K562 (cell line): ENCODE data around the gene P2RY8. TPM values are rescaled to one million over a fixed set of nuclear protein-coding genes. Genes with fewer than 3 reads are reported as not detected.

ENCODE experiments used
- ATAC-seq: fragments of 200-7000 bp; cut with Tn5 transposase; 3 replicates; pipeline ENCODE4 v1.9.1; 2020; ENCODE audit warnings: moderate library complexity
- BruUV-seq: library from RNA; stranded (reverse); fragments of 400-500 nt; replicated peaks from 2 replicates; lab custom pipeline; 2021; lab: Mats Ljungman, UMichigan
- CTCF ChIA-PET: fragments of 300-600 bp; formaldehyde crosslinking; extraction: SDS; loops from one replicate; lab custom pipeline; 2021; ENCODE audit warnings: low intra/inter-chr PET ratio; lab: Yijun Ruan, JAX
- POLR2A ChIA-PET: fragments of 300-600, 350-650 bp; sonication (Branson Sonifier 250); formaldehyde crosslinking; extraction: SDS; loops from one replicate; lab custom pipeline; 2021; ENCODE audit warnings: antibody characterized with exemption, inconsistent platforms; lab: Yijun Ruan, JAX
- DNase-seq, 4 experiments: peaks; one replicate each; pipeline versions ENCODE4 v3.0.0 to v3.0.0-alpha.2; 2011 to 2018; ENCODE audit warnings: low spot score in 3 of 4, mixed read lengths in 3 of 4; ENCODE audit errors: extremely low read depth in 1 of 4
- FAIRE-seq: peaks from 2 replicates; lab custom pipeline; 2011; peaks lifted over from hg19 to GRCh38; lab: Jason Lieb, UNC
- H2AFZ ChIP-seq: 2 replicates; pipeline ENCODE4 v1.6.0; 2011; ENCODE audit warnings: low read depth, low read length, control low read depth, inconsistent platforms
- H3K27ac ChIP-seq: fragments of 200-600 bp; 3 replicates; pipeline ENCODE4 v1.8.0; 2011; ENCODE audit warnings: low read depth, mild to moderate bottlenecking, control low read depth, inconsistent platforms, low read length, moderate library complexity, mixed read lengths; ENCODE audit errors: extremely low read depth
- H3K27me3 ChIP-seq, 2 experiments: fragments of 300-600 bp in 1 of 2; 2 replicates in 1 of 2; 3 replicates in 1 of 2; pipeline versions ENCODE4 v1.6.0 to v1.8.0; 2011; ENCODE audit warnings: inconsistent platforms in 2 of 2, low read length in 2 of 2, mild to moderate bottlenecking in 1 of 2, mixed read lengths in 1 of 2, moderate library complexity in 1 of 2; ENCODE audit not compliant: control insufficient read depth in 2 of 2, insufficient read depth in 2 of 2
- H3K36me3 ChIP-seq: fragments of 300-600 bp; 3 replicates; pipeline ENCODE4 v1.8.0; 2011; ENCODE audit warnings: mild to moderate bottlenecking, low read length, inconsistent platforms; ENCODE audit not compliant: control insufficient read depth, insufficient read depth
- H3K4me1 ChIP-seq, 2 experiments: fragments of 200-600 bp in 1 of 2; replicated peaks in 1 of 2; 2 replicates in 1 of 2; 3 replicates in 1 of 2; pipeline versions ENCODE4 v1.5.1 to v1.8.0; 2011; ENCODE audit warnings: inconsistent platforms in 2 of 2, low read length in 2 of 2, mild to moderate bottlenecking in 1 of 2, mixed read lengths in 1 of 2, moderate library complexity in 1 of 2; ENCODE audit not compliant: control insufficient read depth in 2 of 2, insufficient read depth in 2 of 2
- H3K4me2 ChIP-seq: 2 replicates; pipeline ENCODE4 v1.6.1; 2011; ENCODE audit warnings: low read length, control low read depth, inconsistent platforms, mixed read lengths; ENCODE audit not compliant: insufficient read depth
- H3K4me3 ChIP-seq: fragments of 200-600 bp; sonication (generic), shearing (Covaris generic); 2 replicates; pipeline ENCODE4 v1.5.1; 2016; ENCODE audit warnings: control low read depth, inconsistent platforms
- H3K79me2 ChIP-seq: fragments of 200-600 bp; 3 replicates; pipeline ENCODE4 v1.8.0; 2011; ENCODE audit warnings: low read length, inconsistent platforms; ENCODE audit not compliant: control insufficient read depth, insufficient read depth
- H3K9ac ChIP-seq, 2 experiments: 2 replicates each; pipeline versions ENCODE4 v1.6.0 to v1.6.1; 2011; ENCODE audit warnings: low read depth in 2 of 2, low read length in 2 of 2, control low read depth in 1 of 2, inconsistent platforms in 1 of 2, mild to moderate bottlenecking in 1 of 2, mixed read lengths in 1 of 2; ENCODE audit not compliant: insufficient read depth in 1 of 2
- H3K9me1 ChIP-seq: one replicate; pipeline ENCODE4 v1.6.0; 2011; ENCODE audit warnings: inconsistent platforms, mild to moderate bottlenecking, low read length, moderate library complexity; ENCODE audit not compliant: control insufficient read depth, insufficient read depth
- H3K9me3 ChIP-seq: replicated peaks from 2 replicates; pipeline ENCODE4 v1.5.1; 2011; ENCODE audit warnings: low read depth, low read length, inconsistent platforms; ENCODE audit not compliant: control insufficient read depth, insufficient read depth
- H4K20me1 ChIP-seq: replicated peaks from 2 replicates; pipeline ENCODE4 v1.6.1; 2011; ENCODE audit warnings: low read length, inconsistent platforms, mixed read lengths; ENCODE audit not compliant: control insufficient read depth, insufficient read depth
- CBFA2T2 ChIP-seq: fragments of 450-650 bp; conservative IDR thresholded peaks from 2 replicates; pipeline ENCODE4 v1.6.1; 2017; ENCODE audit warnings: mild to moderate bottlenecking
- CREBBP ChIP-seq: IDR thresholded peaks from one replicate; pipeline ENCODE4 v1.6.1; 2012; ENCODE audit warnings: low read depth, mild to moderate bottlenecking, control low read depth, inconsistent platforms, low read length
- ESRRA ChIP-seq: fragments of 450-650 bp; IDR thresholded peaks from 2 replicates; pipeline ENCODE4 v1.6.1; 2014; ENCODE audit warnings: low read depth, mild to moderate bottlenecking, moderate library complexity, borderline replicate concordance
- GTF2A2 ChIP-seq: IDR thresholded peaks from 2 replicates; pipeline ENCODE4 v1.6.1; 2016; ENCODE audit warnings: mild to moderate bottlenecking, missing genetic modification characterization, missing compliant biosample characterization
- GTF2F1 ChIP-seq: IDR thresholded peaks from 2 replicates; pipeline ENCODE4 v1.6.1; 2011; ENCODE audit warnings: low read depth, low read length, improper control_type of control experiment
- HDGF ChIP-seq: fragments of 450-650 bp; IDR thresholded peaks from 2 replicates; pipeline ENCODE4 v1.6.1; 2016
- PHB ChIP-seq: fragments of 250-450 bp; sonication (Bioruptor Pico); IDR thresholded peaks from 2 replicates; pipeline ENCODE4 v1.5.0; 2021
- PHF8 ChIP-seq: fragments of 200-600 bp; sonication (generic); IDR thresholded peaks from 2 replicates; pipeline ENCODE4 v1.6.1; 2012; ENCODE audit warnings: mixed run types, mild to moderate bottlenecking, inconsistent platforms, low read length, moderate library complexity, borderline replicate concordance
- SIX5 ChIP-seq, 2 experiments: IDR thresholded peaks; 2 replicates each; pipeline ENCODE4 v1.6.1; 2011; ENCODE audit warnings: low read length in 2 of 2, borderline replicate concordance in 1 of 2, low read depth in 1 of 2, mild to moderate bottlenecking in 1 of 2, moderate library complexity in 1 of 2; ENCODE audit not compliant: insufficient read depth in 1 of 2
- TAF7 ChIP-seq: fragments of 450-650 bp; IDR thresholded peaks from 2 replicates; pipeline ENCODE4 v1.6.1; 2016; ENCODE audit warnings: missing genetic modification characterization, missing compliant biosample characterization
- XRCC4 ChIP-seq: IDR thresholded peaks from one replicate; pipeline ENCODE4 v1.6.1; 2011; ENCODE audit not compliant: insufficient read depth, insufficient read length; ENCODE audit errors: extremely low read depth
- ZFX ChIP-seq: sonication (generic); formaldehyde crosslinking; IDR thresholded peaks from 2 replicates; pipeline ENCODE4 v1.8.0; 2022; ENCODE audit warnings: mild to moderate bottlenecking, missing genetic modification reagents, moderate library complexity
- WGBS: fragments of 100-300 bp; shearing (Covaris generic); methylation state at CpG from one replicate; pipeline ENCODE4 v1.1.6; 2016; ENCODE audit warnings: low coverage, mixed read lengths; ENCODE audit not compliant: insufficient coverage; ENCODE audit errors: missing lambda C conversion rate; 5-methylcytosine and 5-hydroxymethylcytosine counted together
- in situ Hi-C: fragments of 300-500 bp; cut with MboI; formaldehyde crosslinking; loops from 4 replicates; pipeline ENCODE4 v1.15.0; 2018; ENCODE audit warnings: inconsistent platforms, mixed read lengths
- intact Hi-C: fragments of 100-400 bp; cut with micrococcal nuclease; formaldehyde crosslinking; loops from 2 replicates; pipeline ENCODE4 v1.14.2; 2022
- polyA plus RNA-seq, 8 experiments: library from polyadenylated mRNA; depleted of rRNA in 4 of 8; stranded (reverse) in 5 of 8; unstranded in 3 of 8; fragments of >200 nt; fragmentation: Nextera tagmentation in 2 of 8; fragmentation: Illumina TruSeq in 1 of 8; extraction: Ambion mirVana in 2 of 8; extraction: Trizol in 1 of 8; gene quantifications; 2 replicates each; pipeline versions ENCODE4 v1.2.1 to v1.2.3, GENCODE V29; 2011 to 2014; ENCODE audit warnings: inconsistent platforms in 1 of 8, missing spikeins in 1 of 8
- total RNA-seq, 7 experiments: library from RNA; depleted of rRNA in 6 of 7; stranded (reverse); fragments of >200 nt in 6 of 7; fragmentation: Illumina TruSeq in 2 of 7; extraction: Trizol in 2 of 7; gene quantifications; 2 replicates each; pipeline versions ENCODE4 v1.2.1 to v1.2.3, GENCODE V29; 2011 to 2021; ENCODE audit warnings: low replicate concordance in 1 of 7
- TF ChIP-seq, protein P1 (sequence below): fragments of 450-650 bp; IDR thresholded peaks from 2 replicates; pipeline ENCODE4 v1.6.1; 2016; ENCODE audit warnings: antibody characterized with exemption
- TF ChIP-seq, protein P2 (sequence below): fragments of 450-650 bp; IDR thresholded peaks from 2 replicates; pipeline ENCODE4 v1.6.1; 2014; ENCODE audit warnings: low read depth, mild to moderate bottlenecking, moderate library complexity, borderline replicate concordance
- TF ChIP-seq, protein P3 (sequence below): fragments of 200-400 bp; formaldehyde crosslinking; IDR thresholded peaks from 2 replicates; pipeline ENCODE4 v1.6.1; 2017; ENCODE audit warnings: mild to moderate bottlenecking, low read depth, low read length, moderate library complexity

P2RY8 gene
- total and polyA plus RNA-seq, 9 of the 15 experiments (the other 6 are each of a cell fraction or from before 2014, with no cell fraction given) = 0.04 to 0.69 (median 0.08) TPM; not detected in 3

DNA sequence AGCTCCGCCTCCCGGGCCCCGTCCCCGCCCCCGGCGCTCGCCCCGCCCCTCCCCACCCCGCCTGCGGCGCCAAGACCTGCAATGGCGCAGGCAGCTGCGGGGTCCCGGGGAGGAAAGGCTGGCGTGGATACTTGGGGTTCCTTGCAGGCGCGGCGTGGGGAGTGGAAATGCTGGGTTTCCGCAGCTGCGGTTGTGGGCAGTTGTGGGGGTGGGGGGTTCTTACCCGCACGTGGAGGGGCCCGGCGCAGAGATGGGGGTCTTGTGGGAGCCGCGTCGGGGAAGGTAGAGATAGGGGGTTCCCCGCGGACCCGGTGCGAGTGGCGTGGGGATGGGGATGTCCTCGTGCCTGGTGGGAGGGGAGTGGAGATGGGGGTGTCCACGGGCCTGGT lies 83.6 kb downstream of the P2RY8 start (continued):
- TF ChIP-seq TAF7 (tag) (0 out of 2 replicates have a peak, but pooled peaks have one; percentile 13), GTF2A2 (tag) (no peak), HDGF (no peak), ESRRA (no peak), CBFA2T2 (no peak), PHB (CRISPR knock-in tag) (no peak)
- TF ChIP-seq, protein P1, sequence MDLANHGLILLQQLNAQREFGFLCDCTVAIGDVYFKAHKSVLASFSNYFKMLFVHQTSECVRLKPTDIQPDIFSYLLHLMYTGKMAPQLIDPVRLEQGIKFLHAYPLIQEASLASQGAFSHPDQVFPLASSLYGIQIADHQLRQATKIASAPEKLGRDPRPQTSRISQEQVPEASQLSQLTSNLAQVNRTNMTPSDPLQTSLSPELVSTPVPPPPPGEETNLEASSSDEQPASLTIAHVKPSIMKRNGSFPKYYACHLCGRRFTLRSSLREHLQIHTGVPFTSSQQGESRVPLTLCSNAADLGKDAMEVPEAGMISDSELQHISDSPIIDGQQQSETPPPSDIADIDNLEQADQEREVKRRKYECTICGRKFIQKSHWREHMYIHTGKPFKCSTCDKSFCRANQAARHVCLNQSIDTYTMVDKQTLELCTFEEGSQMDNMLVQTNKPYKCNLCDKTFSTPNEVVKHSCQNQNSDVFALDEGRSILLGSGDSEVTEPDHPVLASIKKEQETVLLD = peak; percentile 84; the same call in 1 of the 2 replicates

DNA sequence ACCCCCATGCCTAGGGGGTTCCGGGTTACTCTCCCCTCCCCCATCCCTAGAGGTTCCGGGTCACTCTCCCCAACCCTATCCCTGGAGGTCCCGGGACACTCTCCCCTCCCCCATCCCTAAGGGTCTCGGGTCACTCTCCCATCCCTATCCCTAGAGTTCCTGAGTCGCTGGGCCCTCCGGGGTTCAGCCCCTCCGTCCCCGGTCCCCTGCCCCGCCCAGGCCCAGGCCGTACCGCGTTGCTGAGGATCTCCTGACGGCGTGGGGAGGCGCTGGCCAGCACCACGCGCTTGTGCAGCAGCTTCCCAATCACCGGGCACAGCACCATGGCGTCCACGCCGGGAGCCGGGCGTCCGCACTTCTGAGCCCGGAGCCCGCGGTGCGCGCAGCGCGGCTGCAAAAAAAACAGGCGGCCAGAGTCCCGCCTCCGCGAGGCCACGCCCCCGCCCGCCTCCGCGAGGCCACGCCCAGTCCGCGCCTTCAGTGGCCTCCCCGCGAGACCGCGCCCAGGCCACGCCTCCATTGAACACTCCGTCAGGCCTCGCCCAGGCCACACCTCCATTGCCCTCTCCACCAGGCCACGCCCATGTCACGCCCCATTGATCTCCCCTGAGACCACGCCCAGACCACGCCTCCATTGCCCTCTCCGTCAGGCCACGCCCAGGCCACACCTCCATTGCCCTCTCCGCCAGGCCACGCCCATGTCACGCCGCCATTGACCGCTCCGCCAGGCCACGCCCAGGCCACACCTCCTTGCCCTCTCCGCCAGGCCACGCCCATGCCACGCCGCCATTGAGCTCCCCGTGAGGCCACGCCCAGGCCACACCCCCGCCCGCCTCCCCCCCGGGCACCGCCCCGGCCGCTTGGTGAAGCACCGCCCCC lies 84.2 kb downstream of the P2RY8 start, which contains the start of gene ASMTL:
Gene ASMTL (minus strand): TSS at position 394 of the 879 bp plus-strand sequence. CDS start 69 bp downstream, at position 325.
- BruUV-seq = no TSS peak
- peak within 1 kb of the TSS; percentile 79 for H2AFZ ChIP-seq
- ATAC-seq = peak; percentile 94
- H3K4me2 ChIP-seq = peak within 1 kb of the TSS; percentile 81
- ChIA-PET CTCF (no interaction called here), POLR2A (no interaction called here)
- peak; percentile 96 for FAIRE-seq
- peaks cover 16% of the 10 kb centered on the region for H3K79me2 ChIP-seq
- no peaks in the 10 kb centered on the region for H3K9me1 ChIP-seq
- H3K27me3 ChIP-seq = peaks cover 0 to 17% of the 10 kb centered on the region in 2 experiments; a peak in 2 of 5 replicates
- H3K4me3 ChIP-seq = peak within 1 kb of the TSS; percentile 94
- peak within 1 kb of the TSS; percentile 70 to 95; a peak in 3 of 4 replicates for H3K9ac ChIP-seq
- no peaks in the 10 kb centered on the region for H4K20me1 ChIP-seq
- intact Hi-C loops = loop anchor here (5.0 kb wide), 1 partner anchor 85 kb away; the partner anchor contains the start of gene P2RY8
- in situ Hi-C loops = loop anchor here (25.0 kb wide), 1 partner anchor 1160 kb away; no protein-coding TSS in a partner anchor
- peak; percentile 92 to 96 (median 94) for DNase-seq
- no peaks in the 10 kb centered on the region; the same call in 1 of the 2 replicates for H3K9me3 ChIP-seq
- 0 out of 3 replicates have a peak, but pooled peaks cover 2% of the 10 kb centered on the region for H3K36me3 ChIP-seq
- peak within 1 kb of the TSS; percentile 83; the same call in 2 of the 3 replicates for H3K27ac ChIP-seq
- peaks cover 0 to 13% of the 10 kb centered on the region in 2 experiments; a peak in 2 of 5 replicates for H3K4me1 ChIP-seq
- WGBS = 0% methylated on average over 7 of the region's 76 CpGs
- TF ChIP-seq PHF8 (peak; percentile 78; the same call in 1 of the 2 replicates), GTF2F1 (no peak), CREBBP (no peak), SIX5 (IDR thresholded peaks at IDR 0.05; ENCODE audit: borderline replicate concordance in 1 of 2, insufficient read depth in 1 of 2, low read depth in 1 of 2, low read length in 2 of 2) (no peak), XRCC4 (no peak), ZFX (CRISPR knock-in tag) (peak; percentile 53)
- TF ChIP-seq, protein P2, sequence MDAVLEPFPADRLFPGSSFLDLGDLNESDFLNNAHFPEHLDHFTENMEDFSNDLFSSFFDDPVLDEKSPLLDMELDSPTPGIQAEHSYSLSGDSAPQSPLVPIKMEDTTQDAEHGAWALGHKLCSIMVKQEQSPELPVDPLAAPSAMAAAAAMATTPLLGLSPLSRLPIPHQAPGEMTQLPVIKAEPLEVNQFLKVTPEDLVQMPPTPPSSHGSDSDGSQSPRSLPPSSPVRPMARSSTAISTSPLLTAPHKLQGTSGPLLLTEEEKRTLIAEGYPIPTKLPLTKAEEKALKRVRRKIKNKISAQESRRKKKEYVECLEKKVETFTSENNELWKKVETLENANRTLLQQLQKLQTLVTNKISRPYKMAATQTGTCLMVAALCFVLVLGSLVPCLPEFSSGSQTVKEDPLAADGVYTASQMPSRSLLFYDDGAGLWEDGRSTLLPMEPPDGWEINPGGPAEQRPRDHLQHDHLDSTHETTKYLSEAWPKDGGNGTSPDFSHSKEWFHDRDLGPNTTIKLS = no peak
- TF ChIP-seq, protein P3, sequence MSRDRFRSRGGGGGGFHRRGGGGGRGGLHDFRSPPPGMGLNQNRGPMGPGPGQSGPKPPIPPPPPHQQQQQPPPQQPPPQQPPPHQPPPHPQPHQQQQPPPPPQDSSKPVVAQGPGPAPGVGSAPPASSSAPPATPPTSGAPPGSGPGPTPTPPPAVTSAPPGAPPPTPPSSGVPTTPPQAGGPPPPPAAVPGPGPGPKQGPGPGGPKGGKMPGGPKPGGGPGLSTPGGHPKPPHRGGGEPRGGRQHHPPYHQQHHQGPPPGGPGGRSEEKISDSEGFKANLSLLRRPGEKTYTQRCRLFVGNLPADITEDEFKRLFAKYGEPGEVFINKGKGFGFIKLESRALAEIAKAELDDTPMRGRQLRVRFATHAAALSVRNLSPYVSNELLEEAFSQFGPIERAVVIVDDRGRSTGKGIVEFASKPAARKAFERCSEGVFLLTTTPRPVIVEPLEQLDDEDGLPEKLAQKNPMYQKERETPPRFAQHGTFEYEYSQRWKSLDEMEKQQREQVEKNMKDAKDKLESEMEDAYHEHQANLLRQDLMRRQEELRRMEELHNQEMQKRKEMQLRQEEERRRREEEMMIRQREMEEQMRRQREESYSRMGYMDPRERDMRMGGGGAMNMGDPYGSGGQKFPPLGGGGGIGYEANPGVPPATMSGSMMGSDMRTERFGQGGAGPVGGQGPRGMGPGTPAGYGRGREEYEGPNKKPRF = no peak
